ENCODE results near the gene EBF3. TPM values are rescaled to one million over a fixed set of nuclear protein-coding genes. Genes with fewer than 3 reads are reported as not detected.

EBF3 gene
- polyA plus RNA-seq, 4 donors, result 0.89 to 2.8 (median 1.8) TPM

DNA sequence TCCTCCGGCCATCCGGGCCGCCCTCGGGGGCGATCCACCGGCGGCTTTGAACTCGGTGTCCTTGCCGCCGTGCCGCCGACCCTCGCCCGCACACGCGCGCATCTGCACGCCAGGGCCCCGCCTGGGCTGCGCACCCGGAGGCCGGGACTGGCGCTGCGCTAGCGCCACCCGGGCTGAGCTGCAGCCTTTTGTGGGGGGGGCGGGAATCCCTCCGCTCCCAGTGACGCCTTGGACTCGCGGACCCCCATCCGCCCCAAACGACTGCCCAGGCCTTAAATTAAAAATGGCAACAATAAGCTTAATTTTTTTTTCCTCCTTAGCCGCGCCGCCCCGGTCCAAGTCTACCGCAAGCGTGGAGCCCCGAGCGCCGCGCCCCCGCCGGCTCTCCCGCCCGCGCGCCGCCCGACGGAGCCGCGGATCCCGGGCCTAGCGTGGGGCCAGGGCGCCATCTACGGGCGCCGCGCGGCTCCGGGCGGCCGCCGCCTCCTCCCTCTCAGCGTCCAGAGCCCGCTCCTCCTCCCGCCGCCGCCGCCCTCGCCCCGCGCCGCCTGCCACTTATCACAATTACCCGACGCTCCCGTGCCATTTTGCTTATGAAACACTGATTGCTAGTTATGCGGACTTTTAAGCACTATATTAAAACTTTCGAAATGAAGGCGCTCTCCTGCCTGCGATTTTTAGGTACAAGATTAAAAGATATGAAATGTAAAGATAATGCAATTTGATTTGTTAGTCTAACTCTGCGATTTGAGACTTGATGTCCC, 7.5 kb upstream of the EBF3 start:
- no peak for DNase-seq (ENCODE audit: low read depth in 4 of 4, low spot score in 2 of 4)

DNA sequence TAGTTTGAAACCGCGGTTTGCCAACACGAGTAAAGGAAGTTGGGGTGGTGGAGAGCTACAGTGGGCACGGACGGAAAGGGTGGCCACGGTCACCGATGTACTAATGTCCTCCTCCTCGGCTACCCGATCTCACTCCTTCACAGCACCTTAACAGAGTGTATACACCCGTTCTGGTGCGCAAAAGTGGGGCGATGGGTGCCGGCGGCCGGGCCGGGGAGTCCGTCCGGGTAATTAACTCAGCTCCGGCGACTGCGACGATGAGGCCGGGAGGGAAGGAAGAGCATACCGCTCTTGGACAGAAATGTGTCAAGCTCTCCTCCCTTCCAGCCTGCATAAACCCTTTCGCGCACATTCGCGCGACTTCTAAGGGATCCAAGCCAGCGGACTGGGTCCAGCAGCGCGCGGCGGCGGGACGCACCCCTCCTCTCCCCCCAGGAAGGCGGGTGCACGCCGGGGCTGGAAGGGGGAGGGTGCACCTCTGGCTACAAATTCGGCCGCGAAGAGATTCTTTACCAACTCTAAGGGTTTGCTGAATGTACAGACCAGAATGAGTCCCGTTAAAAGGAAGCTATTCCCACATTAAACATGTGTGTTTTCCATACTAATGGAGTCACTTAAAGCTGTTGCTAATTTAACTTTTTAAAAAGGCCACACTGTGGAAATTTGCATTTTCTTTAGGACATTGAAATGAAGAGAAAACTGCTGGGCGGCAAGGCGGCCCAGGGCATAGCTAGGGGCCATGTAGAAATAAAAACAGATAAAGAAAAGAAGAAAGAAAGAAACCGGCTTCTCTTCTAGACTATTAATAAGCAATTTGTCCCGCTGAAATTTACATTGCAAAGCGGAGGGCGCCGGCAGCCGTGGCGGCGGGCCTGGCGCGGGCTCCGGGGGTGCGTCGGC, 6.6 kb upstream of the EBF3 start:
- DNase-seq (ENCODE audit: low read depth in 4 of 4, low spot score in 2 of 4), result no peak

DNA sequence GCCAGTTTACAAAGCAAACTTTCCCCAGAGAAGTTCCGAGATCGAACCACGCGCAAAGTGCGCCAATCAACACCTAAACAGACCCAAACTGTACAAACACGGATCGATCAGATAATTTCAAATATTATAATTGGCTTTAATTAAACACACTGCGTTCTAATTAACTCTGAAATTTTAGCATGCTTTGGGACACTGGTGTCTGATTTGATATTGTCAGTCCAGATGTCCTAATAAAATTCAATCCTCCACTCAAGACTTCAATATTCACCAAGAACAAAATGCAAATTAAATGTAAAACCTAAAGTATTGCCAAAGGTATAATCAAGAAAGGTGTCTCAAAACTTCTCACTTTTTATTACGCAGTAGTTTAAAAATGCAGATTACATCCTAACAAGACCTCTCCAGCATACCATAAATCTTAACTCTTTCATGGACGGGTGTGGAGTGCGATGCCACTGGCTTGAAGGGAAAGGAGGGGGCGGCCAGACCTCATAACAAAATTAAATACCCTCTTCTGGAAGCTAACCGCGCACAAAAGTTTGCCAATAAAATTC, 5.9 kb upstream of the EBF3 start:
- no peak for DNase-seq (ENCODE audit: low read depth in 4 of 4, low spot score in 2 of 4)

DNA sequence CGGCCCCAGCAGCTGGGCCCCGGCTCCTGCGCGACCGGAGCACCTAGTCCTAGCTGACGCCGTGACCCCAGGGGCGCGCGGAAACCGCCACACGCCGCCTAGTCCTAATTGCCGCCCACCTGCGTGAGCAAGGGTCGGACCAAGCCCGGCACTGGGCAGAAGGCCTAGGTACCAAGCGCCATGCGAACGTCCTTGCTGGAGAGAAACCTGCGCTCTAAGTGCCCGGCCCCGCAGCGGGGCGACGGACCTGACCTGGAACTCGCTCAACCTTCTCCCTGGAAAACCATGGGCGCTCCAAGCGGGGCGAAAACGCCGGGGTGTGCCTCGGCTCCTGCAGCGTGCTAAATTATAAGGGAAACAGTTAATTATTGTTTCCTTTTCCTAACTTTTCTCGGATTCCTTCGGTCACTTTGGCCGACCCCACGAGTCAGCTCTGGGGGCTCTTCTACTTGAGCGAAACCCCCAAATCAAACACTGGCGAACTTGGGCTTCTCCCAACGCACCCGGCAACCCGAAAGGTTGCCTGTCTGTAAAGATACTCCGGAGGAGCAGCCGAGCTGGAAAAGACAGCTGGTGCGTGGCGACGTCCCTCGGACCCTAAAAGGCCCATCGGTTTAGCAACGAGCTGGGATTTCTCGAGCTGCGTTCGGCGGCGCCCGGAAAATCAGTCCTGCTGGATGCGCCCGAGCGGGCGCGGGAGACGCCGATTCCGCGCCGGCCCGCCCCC, 5.3 kb upstream of the EBF3 start:
- DNase-seq (ENCODE audit: low read depth in 4 of 4, low spot score in 2 of 4), result no peak

DNA sequence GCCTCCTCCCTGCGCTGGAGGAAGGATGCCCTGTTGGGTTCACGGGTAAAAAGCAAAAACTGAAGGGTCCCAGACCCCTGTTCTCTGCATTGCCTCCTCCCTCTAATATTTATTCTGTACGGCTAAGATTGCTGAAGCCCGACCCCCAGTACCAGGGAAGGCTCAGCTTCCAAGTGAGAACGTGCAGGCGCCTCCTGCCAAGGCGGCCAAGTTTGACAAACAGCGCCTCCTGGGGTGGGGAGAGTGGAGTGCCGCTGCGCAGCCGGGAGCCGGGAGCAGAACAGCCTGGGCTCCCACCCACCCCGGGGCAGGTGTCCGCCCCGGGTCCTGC, 4.7 kb upstream of the EBF3 start:
- no peak for DNase-seq (ENCODE audit: low read depth in 4 of 4, low spot score in 2 of 4)

DNA sequence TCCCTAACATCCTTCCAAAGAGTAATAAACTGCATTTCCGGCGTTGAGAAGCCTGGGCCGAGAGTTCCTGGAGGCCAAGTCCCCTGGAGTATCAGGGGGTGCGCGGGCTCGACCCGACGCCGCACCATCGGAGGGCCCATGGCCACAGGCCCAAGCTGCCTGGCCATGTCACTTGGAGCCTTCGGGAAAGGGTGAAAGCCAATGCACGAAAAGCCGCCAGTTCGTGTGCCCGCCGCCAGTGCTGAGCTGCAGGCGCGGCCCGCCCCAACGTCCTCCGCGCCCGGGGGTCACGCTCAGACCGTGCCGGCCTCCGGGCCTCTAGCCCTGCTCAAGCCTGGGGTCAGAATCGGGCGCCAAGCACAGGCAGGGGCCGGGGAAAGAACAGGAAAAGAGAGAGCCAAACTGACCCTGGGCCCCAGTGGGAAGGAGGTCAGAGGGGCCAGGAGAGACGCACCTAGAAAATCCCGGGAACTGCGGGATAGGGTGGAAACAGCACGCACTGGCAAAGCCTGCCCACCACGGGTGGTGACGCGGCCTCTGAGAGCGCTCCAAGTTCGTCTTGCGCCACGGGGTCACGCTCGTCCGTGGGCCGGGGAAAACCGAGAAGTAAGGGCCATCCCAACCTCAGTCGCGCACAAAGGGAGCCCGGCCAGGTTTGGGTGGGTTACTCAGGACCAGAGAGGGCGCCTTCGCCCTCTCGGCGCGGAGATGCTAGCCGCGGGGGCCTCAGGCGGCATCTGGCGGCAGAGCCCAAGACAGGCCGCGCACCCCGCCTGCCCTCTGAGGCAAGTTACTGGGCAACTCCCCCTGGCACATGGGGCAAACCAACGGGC, 4.2 kb upstream of the EBF3 start:
- DNase-seq (ENCODE audit: low read depth in 4 of 4, low spot score in 2 of 4), result no peak

DNA sequence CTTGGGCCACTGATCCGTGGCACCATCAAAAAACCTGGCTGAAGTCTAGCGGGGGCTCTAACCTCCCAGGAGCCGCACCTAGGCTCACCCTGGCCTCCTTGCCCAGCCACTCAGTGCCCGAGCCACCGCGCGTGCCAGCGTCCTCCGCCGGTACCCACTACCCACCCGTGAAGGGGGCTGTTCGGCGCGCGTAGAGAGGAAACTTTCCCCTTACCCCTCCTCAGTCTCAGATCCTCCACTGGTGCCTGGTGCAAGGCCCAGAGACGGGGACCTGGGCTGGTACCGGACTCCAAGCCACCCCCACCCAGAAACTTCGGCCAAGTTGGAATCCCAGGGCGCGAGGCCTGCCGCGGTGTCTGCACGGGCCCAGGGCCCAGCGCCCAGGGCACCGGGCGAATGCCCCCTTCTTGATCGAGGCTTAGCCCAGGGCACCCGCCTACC, 3.5 kb upstream of the EBF3 start:
- DNase-seq (ENCODE audit: low read depth in 4 of 4, low spot score in 2 of 4), result no peak

DNA sequence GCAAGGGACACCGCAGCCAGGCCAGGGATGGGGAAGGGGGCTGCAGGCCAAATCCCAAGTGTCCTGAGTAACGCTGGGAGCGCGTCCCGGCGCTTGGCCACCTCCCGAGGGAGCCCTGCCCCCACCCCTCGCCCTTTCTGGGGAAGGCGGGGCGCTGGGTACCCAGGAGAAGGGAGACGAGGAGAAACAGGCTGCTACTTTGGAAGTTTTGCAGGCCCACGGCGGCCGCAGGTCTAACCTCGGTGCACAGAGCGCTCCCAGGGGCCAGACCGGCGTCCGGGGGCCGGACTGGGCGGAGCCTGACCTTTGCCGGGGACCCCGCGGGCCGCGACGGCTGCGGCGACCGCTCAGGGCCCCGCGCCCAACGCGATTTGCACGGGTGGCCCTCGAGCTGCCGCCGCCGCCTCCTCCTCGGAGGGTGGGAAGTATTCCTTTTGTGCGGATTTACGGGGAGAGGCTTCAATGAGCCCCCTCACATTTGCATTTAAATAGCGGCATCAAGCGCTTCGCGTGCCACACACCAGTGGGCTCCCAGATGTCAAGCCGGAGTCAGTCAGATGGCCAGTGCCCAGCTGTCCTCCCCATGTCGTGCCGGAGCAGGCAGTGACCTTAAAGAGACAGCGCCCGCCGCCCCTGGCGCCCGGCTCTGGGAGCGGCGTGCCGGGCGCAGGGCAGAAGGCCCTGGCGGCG, 3.0 kb upstream of the EBF3 start:
- no peak for DNase-seq (ENCODE audit: low read depth in 4 of 4, low spot score in 2 of 4)

DNA sequence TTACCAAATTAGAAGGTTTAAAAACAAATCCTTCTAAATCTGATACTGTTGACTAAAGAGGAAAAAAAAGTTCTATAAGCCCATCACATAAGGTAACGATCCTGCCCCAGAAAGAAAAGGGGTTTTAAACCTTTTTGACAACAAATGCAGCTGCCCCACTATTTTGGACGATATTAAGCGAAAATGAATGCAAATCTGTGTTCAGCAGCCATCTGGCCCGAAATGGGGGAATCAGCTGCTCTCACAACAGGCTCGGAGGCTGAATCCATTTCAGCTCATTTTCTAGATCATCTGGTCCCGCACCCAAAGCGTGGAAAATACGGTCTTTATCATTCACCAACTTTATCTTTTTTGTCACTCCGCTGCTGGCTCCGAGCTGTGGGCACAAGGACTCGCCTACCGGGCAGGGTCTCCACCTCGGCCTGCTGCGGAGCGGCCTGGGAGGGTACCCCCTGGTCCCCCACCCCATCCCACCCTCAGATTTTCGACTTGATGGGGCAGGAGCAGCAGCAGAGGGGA, 2.4 kb upstream of the EBF3 start:
- DNase-seq (ENCODE audit: low read depth in 4 of 4, low spot score in 2 of 4), result no peak

DNA sequence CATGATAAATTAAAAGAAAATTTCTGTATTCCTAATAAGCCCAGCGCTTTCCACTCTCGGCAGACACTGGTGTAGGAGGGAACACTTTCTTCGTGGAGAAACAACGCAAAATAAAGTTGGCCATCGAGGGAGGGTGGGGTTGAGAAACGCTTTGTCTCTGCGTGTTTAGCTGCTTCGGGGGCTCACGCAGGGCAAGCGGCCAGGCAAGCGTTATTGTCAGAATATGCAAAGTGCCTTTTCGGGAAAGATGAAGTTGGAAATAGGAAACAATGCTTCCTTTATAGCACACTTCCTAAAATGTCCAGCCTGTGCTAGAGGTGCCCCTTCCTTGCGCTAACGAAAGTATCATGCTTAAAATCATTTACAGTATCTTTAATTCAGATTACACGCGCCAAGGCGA, 1.9 kb upstream of the EBF3 start:
- no peak for DNase-seq (ENCODE audit: low read depth in 4 of 4, low spot score in 2 of 4)

DNA sequence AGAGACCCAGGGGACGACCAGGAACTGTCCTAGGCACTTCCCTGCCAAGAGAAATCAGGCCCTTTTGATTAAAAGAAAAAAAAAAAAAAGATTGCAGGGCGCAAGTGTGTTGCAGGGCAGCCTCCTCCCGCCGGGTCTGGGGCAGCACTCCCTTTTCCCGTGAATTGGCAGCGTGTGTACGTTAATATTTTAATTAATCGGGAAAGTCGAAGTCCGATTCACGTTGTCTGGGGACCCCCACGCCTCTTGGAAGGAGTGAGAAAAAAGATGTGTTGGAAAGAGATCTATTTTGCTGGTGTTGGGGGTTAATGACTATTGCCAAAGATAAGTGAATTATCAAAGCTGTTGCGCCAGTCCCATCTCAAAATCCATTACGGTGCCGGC, 1.3 kb upstream of the EBF3 start:
- no peak for DNase-seq (ENCODE audit: low read depth in 4 of 4, low spot score in 2 of 4)

DNA sequence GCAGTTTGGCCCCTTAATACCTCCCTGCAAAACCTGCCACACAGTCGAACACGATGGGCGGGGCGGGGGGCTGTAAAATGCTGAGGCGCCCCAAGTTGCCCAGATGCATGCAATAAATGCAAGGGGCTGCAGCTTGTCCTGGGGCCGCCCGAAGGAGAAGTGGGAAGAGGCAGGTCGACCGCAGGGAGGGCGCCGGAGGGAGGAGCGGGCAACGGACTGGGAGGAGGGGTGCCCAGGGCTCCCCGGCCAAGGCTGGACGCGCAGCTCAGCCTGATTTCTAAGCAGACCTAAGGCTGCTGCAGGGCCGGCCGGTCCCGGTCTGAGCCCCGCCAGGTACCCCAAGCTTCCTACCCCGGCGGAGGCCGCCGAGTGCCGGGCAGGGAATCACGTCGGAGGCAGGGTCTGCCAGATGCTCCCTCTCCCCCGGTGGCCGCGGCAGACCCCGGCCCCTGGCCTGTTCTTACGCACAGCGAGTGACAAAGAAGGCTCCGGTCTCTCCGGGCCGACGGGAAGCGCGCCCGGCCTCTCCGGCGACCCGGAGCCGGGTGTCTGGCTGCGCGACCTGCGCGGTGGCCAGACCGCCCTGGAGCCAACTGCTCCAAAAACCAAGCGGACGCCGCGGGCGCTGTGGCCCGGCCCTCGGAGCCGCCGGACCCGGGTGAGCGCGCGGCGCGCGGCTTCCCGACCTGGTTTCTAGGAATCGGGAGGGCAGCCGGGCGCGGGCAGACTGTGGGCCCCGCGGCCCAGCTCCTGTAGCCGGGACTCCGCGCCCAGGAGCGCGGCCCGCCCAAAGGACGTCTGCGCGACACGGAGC, 744 bp upstream of the EBF3 start:
- no peak for DNase-seq (ENCODE audit: low read depth in 4 of 4, low spot score in 2 of 4)

DNA sequence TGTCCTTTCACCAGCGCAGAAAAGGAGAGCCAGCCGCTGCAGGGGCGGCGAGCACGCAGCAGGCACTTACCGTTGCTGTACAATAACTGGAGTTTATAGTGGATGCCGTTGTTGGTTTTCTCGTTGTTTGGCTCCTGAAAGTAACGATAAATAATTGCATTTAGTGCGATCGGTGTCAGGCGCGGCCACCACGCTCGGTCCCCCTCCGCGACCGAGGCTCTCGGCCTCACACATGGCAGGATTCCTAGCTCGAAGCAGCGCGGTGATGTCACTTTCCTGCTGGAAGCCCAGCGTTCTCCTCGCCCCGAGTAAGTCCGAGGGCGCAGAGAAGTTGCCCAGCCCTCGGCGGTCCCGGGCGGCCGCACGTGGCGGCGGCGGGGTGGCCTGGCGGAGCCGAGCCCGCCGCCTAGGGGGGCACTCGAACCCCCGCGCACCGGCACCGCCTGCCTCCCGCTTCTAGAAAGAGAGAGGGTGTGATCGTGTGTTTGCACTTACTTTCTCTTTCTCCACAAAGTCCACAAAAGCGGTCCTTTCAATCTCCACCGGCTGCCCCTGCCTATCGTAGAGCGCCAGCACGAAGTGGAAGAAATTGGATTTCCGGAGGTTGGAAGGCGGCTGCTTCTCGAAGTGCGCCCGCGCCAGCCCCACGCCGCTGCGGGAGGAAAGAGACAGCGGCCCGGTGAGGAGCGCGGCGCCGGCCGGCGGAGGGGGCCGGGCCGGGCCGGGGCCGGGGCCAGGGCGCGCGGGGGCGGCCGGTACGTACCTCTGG, 1.0 kb downstream of the EBF3 start:
- DNase-seq (ENCODE audit: low read depth in 4 of 4, low spot score in 2 of 4), result no peak

DNA sequence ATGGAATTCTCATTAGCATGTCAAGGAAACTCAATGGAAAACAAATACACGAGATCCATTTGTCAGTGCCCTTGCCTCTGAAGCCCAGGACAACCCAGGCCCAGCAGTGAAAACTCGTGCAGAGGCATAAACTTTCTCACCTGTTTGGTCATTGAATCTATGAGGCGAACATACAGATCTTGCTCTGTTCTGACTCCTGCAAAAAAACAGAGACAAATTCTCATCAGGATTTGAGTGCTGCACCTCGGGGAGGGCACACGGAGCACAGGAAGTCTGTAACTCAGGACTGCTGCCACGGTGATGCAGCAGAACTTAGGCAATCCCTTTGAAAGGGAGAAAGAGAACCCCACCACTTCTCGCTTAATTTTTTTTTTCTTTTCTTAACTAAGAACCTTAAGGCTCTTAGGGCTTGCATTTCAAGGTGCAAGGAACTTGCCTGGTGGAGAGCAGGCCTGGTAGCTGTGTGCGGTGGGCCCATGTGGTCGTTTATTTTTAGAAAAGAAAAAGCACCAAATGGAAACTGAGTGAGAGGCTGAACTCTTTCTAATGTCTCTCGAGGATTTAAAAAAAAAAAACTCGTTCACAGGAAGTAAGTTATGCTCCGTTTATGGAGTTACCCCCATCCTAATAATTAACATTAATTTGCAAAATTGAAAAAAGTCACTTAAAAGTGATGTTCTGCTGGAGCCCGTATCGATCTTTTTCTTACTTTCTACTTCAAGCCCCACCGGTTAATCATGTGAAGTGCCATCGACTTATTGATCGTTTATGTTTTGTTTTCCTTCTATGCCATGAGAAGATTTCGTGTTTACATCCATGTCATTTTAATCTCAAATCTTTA, 1.8 kb downstream of the EBF3 start:
- DNase-seq (ENCODE audit: low read depth in 4 of 4, low spot score in 2 of 4), result no peak

DNA sequence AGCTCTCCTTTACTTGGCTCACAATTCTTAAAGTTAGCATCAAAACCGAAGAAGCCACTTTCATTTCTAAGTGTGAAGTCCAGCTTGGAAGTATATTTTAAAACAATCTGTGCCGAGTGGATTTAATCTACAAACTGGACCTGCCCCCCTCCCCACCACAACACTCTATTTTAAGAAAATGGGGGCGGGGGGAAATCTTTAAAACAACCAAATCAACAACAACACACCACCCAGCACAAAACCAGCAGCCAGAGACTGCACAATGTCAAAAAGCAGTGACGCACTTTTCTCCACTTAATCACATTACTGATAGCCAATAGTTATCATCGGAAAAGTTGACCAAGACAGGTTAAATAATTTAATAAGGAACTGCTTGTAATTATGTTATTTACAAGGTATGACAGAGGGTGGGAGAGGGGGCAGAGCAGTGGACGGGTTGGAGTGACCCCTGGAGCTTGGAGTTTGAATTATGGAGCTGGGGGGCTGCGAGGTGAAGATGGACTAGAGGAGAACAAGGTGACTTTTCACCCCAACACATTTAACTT, 2.8 kb downstream of the EBF3 start:
- DNase-seq (ENCODE audit: low read depth in 4 of 4, low spot score in 2 of 4), result no peak

DNA sequence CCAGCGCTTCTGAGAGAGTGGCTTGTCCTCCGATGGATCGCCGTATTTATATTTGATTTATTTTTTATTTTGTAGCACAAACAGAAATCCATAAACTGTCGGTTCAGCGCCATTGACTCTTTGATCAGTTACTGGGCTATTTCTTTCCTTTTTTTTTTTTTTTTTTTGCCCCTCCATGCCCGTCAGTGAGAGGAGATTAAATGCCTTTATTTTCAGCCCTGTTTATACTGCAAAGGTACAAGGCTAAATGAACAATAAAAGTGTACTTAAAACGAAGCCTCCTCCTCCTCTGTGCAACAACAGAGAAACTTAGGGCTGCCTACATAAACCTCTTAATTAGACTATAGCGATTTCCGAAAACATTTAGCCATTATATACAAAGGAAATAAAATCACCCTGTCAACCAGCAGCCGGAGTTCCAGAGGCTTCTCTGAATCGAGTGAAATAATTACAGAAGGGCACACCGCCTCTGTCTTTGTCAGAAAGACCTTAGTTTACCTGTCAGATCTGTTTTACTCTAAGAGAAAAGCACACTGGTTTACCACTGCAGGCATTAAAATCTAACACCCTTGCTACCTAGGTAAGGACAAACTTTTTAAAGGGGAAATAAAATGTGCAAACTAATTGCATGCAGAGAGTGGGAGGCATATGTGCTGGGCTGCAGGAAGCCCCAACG, 3.5 kb downstream of the EBF3 start:
- DNase-seq (ENCODE audit: low read depth in 4 of 4, low spot score in 2 of 4), result no peak

Measured in left renal cortex interstitium (tissue), 4 donors.